Mesodermal cell (in vitro differentiated cells): Measurements from ENCODE around the gene SPEF2.

Experiments used
- H3K27ac ChIP-seq: 2 replicates; pipeline ENCODE4 v1.7.0; 2013; ENCODE audit warnings: mild to moderate bottlenecking, low read depth, low read length, moderate library complexity; ENCODE audit not compliant: severe bottlenecking
- H3K36me3 ChIP-seq: 2 replicates; pipeline ENCODE4 v1.7.1; 2013; ENCODE audit warnings: mild to moderate bottlenecking, low read length, moderate library complexity; ENCODE audit not compliant: control insufficient read depth, insufficient read depth
- H3K4me1 ChIP-seq: one replicate; pipeline ENCODE4 v1.7.1; 2013; ENCODE audit warnings: mild to moderate bottlenecking, low read length; ENCODE audit not compliant: insufficient read depth, control insufficient read depth, poor library complexity, severe bottlenecking
- H3K4me3 ChIP-seq: 2 replicates; pipeline ENCODE4 v1.7.0; 2013; ENCODE audit warnings: low read length, control low read depth, mild to moderate bottlenecking; ENCODE audit not compliant: insufficient read depth, poor library complexity, severe bottlenecking; ENCODE audit errors: extremely low read depth
- H3K9me3 ChIP-seq: 2 replicates; pipeline ENCODE4 v1.7.1; 2013; ENCODE audit warnings: mild to moderate bottlenecking, low read length, moderate library complexity; ENCODE audit not compliant: control insufficient read depth
- WGBS, 2 experiments: methylation state at CpG; one replicate each; pipeline ENCODE4 v1.1.5; 2013; ENCODE audit warnings: missing lambda C conversion rate in 2 of 2; ENCODE audit not compliant: insufficient coverage in 2 of 2; 5-methylcytosine and 5-hydroxymethylcytosine counted together

Gene SPEF2

DNA sequence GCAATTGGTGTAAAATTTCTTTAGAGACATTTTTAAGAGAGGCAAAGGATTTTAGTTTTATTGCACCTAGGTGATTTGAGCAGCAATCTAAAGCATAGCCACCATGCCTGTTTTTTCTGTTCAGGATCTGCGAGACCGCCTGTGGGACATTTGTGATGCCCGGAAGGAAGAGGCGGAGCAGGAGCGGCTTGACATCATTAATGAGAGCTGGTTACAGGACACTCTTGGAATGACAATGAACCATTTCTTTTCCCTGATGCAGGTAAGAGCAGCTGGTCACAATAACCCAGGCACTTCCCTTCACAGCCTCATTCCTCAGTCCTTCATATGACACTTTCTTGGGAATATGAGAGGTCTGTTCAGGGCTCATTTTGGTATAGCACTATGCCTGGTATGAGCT, 135.8 kb downstream of the SPEF2 start:
- Histone ChIP-seq H3K4me3 (no peak overlapping the region), H3K4me1 (no peaks in the 10 kb centered on the region), H3K9me3 (no peaks in the 10 kb centered on the region), H3K36me3 (no peaks in the 10 kb centered on the region), H3K27ac (no peak overlapping the region)
- WGBS, 2 experiments: 34 to 41% methylated on average over 4 to 5 of the region's 5 CpGs

DNA sequence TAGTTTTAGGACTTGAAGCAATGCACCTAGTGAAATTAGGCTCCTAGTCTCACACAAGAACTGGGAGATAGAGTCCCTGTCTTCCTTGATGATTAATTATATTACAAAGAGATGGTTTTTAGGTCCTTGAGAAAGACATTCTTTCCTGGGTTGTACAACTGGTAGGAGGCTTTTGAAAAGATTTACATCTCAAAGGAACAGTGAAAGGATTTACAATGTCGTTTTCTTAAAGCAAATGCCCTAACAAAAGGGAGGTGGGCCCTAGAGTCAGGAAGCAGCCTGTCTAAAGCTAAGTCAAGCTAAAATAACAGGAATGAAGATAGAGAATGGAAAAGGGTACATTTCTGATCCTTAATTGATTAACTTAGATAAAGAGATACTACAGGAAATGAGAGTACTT, 136.8 kb downstream of the SPEF2 start:
- Histone ChIP-seq H3K36me3 (no peaks in the 10 kb centered on the region), H3K4me1 (no peaks in the 10 kb centered on the region), H3K4me3 (no peak overlapping the region), H3K27ac (no peak overlapping the region), H3K9me3 (no peaks in the 10 kb centered on the region)
- WGBS, 2 experiments: 11 to 14% methylated on average over 1 of the region's 1 CpG

DNA sequence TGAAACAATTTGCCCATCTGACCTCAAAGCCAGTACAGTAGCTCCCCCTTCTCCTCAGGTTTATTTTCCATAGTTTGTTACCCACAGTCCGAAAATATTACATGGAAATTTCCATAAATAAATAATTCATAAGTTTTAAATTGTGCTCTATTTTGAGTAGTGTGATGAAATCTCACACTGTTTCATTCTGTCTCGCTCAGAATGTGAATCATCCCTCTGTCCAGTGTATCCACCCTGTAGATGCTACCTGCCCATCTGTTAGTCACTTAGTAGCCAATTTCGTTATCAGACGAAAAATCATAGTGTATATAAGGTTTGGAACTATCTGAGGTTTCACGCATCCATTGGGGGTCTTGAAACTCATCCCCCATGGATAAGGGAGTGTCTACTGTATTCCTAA, 138.3 kb downstream of the SPEF2 start:
- H3K36me3 ChIP-seq: no peaks in the 10 kb centered on the region
- H3K4me3 ChIP-seq: no peak overlapping the region
- WGBS, 2 experiments: 60% methylated on average over 1 of the region's 5 CpGs; no CpG with 5 or more reads in 1 of the 2 experiments
- no peaks in the 10 kb centered on the region for H3K9me3 ChIP-seq
- H3K27ac ChIP-seq: no peak overlapping the region
- no peaks in the 10 kb centered on the region for H3K4me1 ChIP-seq

DNA sequence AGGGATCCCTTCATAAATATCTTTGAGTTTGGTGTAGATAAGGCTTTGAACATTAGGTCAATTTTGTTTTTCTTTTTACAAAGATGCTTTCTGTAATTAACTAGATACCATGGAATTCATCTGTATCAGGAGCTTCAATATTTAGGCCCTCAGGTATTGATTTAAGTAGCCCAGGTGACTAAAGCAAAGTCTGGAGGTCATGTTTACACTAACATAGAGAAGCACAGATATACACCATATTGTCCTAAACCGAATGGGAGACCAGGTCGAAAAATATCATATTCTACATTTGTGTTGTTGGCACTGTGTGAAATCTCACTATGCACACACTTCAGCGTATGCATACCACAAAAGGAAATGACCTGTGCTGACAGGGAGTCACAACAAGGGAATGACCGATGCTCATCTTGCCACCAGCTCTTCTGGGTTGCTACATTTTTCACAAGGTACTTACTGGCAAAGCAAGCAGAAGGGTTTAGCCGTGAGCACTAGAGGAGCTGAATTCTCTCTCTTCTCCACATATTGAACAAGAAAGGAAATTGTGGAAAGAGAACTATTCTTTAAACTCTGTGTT, 140.6 kb downstream of the SPEF2 start:
- Histone ChIP-seq H3K27ac (no peak overlapping the region), H3K4me1 (no peaks in the 10 kb centered on the region), H3K9me3 (no peaks in the 10 kb centered on the region), H3K36me3 (no peaks in the 10 kb centered on the region), H3K4me3 (no peak overlapping the region)
- WGBS, 2 experiments: 76 to 100% methylated on average over 1 to 2 of the region's 5 CpGs

- Histone ChIP-seq H3K36me3 (no peaks in the 10 kb centered on the region), H3K4me3 (no peak overlapping the region), H3K4me1 (no peaks in the 10 kb centered on the region), H3K9me3 (no peaks in the 10 kb centered on the region), H3K27ac (no peak overlapping the region)
- 88% methylated on average over 3 of the region's 4 CpGs; no CpG with 5 or more reads in 1 of the 2 experiments for WGBS, 2 experiments
Observed at GRCh38 chr5:35761541-35761940, 143.9 kb downstream of the SPEF2 start.

DNA sequence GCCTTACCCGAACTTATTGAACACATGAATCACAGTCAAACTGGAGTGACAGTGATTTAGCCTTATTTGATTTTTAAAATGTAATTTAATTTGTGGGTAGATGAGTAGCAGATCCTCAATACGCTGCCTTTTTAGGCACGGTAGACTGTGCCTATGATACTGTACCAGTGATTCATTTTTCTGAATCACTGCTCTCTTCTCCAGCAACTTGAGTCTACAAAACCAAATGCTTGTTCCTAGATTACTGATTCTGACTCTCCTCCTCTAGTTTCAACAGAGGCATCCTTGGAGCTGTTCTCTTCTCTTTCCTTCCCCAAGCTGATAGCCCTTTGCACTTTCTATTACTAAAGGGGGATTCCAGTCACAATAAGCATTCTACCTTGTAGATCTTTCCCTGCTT, 144.7 kb downstream of the SPEF2 start:
- Histone ChIP-seq H3K27ac (no peak overlapping the region), H3K4me1 (no peaks in the 10 kb centered on the region), H3K9me3 (no peaks in the 10 kb centered on the region), H3K4me3 (no peak overlapping the region), H3K36me3 (no peaks in the 10 kb centered on the region)
- WGBS, 2 experiments: 92 to 100% methylated on average over 2 of the region's 3 CpGs

DNA sequence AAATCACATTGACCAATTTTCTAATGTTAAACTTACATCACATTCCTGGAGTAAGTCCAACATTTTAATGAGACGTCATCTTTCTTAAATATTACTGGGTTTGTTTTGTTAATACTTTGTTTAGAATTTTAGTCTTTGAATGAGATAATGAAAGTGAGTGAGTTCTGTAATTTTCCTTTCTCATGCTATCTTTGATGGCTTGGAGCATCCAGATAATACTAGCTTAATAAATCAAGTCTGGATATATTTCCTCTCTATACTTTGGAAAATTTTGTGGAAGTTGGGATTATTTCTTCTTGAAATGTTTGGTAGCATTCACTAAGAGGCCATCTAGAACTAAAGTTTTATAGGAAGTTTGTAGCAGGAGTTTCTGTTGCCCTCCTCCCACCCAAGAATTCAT, 148.3 kb downstream of the SPEF2 start:
- H3K9me3 ChIP-seq: no peaks in the 10 kb centered on the region
- 100% methylated on average over 1 of the region's 1 CpG; no CpG with 5 or more reads in 1 of the 2 experiments for WGBS, 2 experiments

GRCh38 chr5:35771300-35771699, 153.6 kb downstream of the SPEF2 start:
- Histone ChIP-seq H3K9me3 (no peaks in the 10 kb centered on the region), H3K4me3 (no peak overlapping the region), H3K27ac (no peak overlapping the region), H3K4me1 (no peaks in the 10 kb centered on the region), H3K36me3 (no peaks in the 10 kb centered on the region)
- 92 to 100% methylated on average over 3 to 5 of the region's 6 CpGs for WGBS, 2 experiments

More for the DNA sequence above, 148.3 kb downstream of the SPEF2 start:
- Histone ChIP-seq H3K4me1 (no peaks in the 10 kb centered on the region), H3K36me3 (no peaks in the 10 kb centered on the region), H3K27ac (no peak overlapping the region), H3K4me3 (no peak overlapping the region)

GRCh38 chr5:35771839-35772238, 154.2 kb downstream of the SPEF2 start:
- no peaks in the 10 kb centered on the region for H3K4me1 ChIP-seq
- no peaks in the 10 kb centered on the region for H3K9me3 ChIP-seq
- H3K27ac ChIP-seq: no peak overlapping the region
- no peaks in the 10 kb centered on the region for H3K36me3 ChIP-seq
- no peak overlapping the region for H3K4me3 ChIP-seq
- WGBS, 2 experiments: no CpG with 5 or more reads among the region's 2 CpGs

GRCh38 chr5:35773967-35774366, 156.3 kb downstream of the SPEF2 start:
- no peak overlapping the region for H3K4me3 ChIP-seq

DNA sequence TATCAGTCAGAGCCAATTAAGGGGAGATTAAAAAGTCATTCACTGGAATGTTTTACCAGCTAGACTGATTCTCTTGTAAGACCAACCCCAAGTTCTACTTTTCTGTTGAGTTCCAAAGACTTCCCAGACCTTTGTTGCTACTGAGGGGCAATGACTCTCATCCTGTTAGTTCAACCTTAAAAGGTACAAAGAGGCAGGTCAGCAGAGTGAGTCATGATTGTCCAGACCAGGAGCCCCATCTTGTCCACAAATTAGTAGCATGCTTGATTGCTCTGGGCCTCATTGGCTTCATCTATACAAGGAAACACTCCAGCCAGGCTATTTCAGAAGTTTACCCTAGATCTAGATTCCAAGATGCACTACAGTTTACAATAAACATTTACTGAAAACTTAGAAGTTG, 159.1 kb downstream of the SPEF2 start:
- Histone ChIP-seq H3K4me3 (no peak overlapping the region), H3K36me3 (no peaks in the 10 kb centered on the region), H3K9me3 (no peaks in the 10 kb centered on the region), H3K27ac (no peak overlapping the region), H3K4me1 (no peaks in the 10 kb centered on the region)

More at GRCh38 chr5:35773967-35774366, 156.3 kb downstream of the SPEF2 start:
- Histone ChIP-seq H3K4me1 (no peaks in the 10 kb centered on the region), H3K36me3 (no peaks in the 10 kb centered on the region), H3K9me3 (no peaks in the 10 kb centered on the region), H3K27ac (no peak overlapping the region)
- WGBS, 2 experiments: 93 to 94% methylated on average over 3 of the region's 6 CpGs
